Measurements from ENCODE around the gene C2orf92.

- TF ChIP-seq CTCF (tag by site-specific recombination; IDR thresholded peaks at IDR 0.05) (no peak), ELK4 (IDR thresholded peaks at IDR 0.05; ENCODE audit: borderline replicate concordance, low read depth, low read length) (no peak)
These were observed 6.1 kb downstream of the C2orf92 start for GRCh38 chr2:97675430-97676113.
